Esophagus squamous epithelium (tissue), 4 donors: ENCODE results near the gene GMPPB.

Experiments
- POLR2A ChIP-seq, 4 donors: fragments of 450-650 bp; IDR thresholded peaks; one replicate each; pipeline ENCODE4 v1.6.1; 2017; ENCODE audit warnings: antibody characterized with exemption in 4 of 4, mild to moderate bottlenecking in 4 of 4, moderate library complexity in 3 of 4
- TF ChIP-seq, protein P1 (sequence below), 6 experiments: fragments of 450-650 bp in 4 of 6; fragments of 200-600 bp in 2 of 6; sonication (generic) in 2 of 6; IDR thresholded peaks; one replicate each; pipeline ENCODE4 v1.5.1; 2016 to 2019; ENCODE audit warnings: antibody characterized with exemption in 6 of 6, mild to moderate bottlenecking in 4 of 6, moderate library complexity in 4 of 6

DNA sequence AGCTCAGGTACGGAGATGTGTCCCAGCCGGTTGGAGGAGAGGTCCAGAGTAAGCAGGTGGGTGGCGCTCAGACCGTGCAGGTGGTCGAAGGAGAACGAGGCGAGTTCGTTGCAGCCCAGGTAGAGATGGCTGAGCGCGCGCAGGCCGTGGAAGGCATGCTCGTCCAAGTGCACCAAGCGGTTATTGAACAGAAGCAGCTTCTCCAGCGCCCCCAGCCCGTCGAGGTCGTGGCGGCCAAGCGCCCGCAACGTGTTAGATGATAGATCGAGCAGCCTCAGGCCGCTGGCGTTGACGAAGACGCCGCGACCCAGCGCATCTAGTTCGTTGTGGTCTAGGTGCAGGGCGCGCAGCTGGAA, 4.9 kb downstream of the GMPPB start:
- TF ChIP-seq POLR2A (IDR thresholded peaks at IDR 0.05): no peak
- TF ChIP-seq, protein P1, sequence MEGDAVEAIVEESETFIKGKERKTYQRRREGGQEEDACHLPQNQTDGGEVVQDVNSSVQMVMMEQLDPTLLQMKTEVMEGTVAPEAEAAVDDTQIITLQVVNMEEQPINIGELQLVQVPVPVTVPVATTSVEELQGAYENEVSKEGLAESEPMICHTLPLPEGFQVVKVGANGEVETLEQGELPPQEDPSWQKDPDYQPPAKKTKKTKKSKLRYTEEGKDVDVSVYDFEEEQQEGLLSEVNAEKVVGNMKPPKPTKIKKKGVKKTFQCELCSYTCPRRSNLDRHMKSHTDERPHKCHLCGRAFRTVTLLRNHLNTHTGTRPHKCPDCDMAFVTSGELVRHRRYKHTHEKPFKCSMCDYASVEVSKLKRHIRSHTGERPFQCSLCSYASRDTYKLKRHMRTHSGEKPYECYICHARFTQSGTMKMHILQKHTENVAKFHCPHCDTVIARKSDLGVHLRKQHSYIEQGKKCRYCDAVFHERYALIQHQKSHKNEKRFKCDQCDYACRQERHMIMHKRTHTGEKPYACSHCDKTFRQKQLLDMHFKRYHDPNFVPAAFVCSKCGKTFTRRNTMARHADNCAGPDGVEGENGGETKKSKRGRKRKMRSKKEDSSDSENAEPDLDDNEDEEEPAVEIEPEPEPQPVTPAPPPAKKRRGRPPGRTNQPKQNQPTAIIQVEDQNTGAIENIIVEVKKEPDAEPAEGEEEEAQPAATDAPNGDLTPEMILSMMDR (IDR thresholded peaks at IDR 0.05): no peak
